Endothelial cell of umbilical vein (primary cell): ENCODE measurements around the gene CNDP1. TPM values are rescaled to one million over a fixed set of nuclear protein-coding genes. Genes with fewer than 3 reads are reported as not detected.

Source experiments
- BruUV-seq: library from RNA; stranded (reverse); fragments of 400-500 nt; replicated peaks from 2 replicates; lab custom pipeline; 2021; lab: Mats Ljungman, UMichigan
- CTCF ChIA-PET: fragments of 300-600, 350-600 bp; sonication (Branson Sonifier 250); formaldehyde crosslinking; loops from one replicate; lab custom pipeline; 2021; ENCODE audit warnings: antibody characterized with exemption, inconsistent platforms; lab: Charles Lee
- POLR2A ChIA-PET: fragments of 300-600, 350-600 bp; sonication (Branson Sonifier 250); formaldehyde crosslinking; loops from one replicate; lab custom pipeline; 2021; ENCODE audit warnings: antibody characterized with exemption, inconsistent platforms; lab: Charles Lee
- DNase-seq: peaks from one replicate; pipeline ENCODE4 v3.0.0-alpha.2; 2011; ENCODE audit warnings: low read depth, low spot score
- FAIRE-seq: peaks from 2 replicates; lab custom pipeline; 2011; peaks lifted over from hg19 to GRCh38; lab: Jason Lieb, UNC
- H2AFZ ChIP-seq: 2 replicates; pipeline ENCODE4 v1.6.0; 2012; ENCODE audit warnings: low read depth, low read length, control low read depth, inconsistent platforms
- H3K27ac ChIP-seq: 2 replicates; pipeline ENCODE4 v1.5.1; 2011; ENCODE audit warnings: low read depth, mild to moderate bottlenecking, control low read depth, low read length, moderate library complexity; ENCODE audit not compliant: insufficient read depth
- H3K27me3 ChIP-seq, 2 experiments: 2 replicates each; pipeline versions ENCODE4 v1.6.0 to v1.6.1; 2011; ENCODE audit warnings: low read length in 2 of 2, mixed read lengths in 1 of 2; ENCODE audit not compliant: control insufficient read depth in 2 of 2, insufficient read depth in 2 of 2
- H3K36me3 ChIP-seq, 2 experiments: 2 replicates in 1 of 2; 3 replicates in 1 of 2; pipeline ENCODE4 v1.5.1; 2011; ENCODE audit warnings: low read length in 2 of 2, mild to moderate bottlenecking in 1 of 2, moderate library complexity in 1 of 2; ENCODE audit not compliant: control insufficient read depth in 2 of 2, insufficient read depth in 2 of 2; ENCODE audit errors: extremely low read depth in 1 of 2
- H3K4me1 ChIP-seq: 3 replicates; pipeline ENCODE4 v1.5.1; 2011; ENCODE audit warnings: mild to moderate bottlenecking, low read length; ENCODE audit not compliant: control insufficient read depth, insufficient read depth; ENCODE audit errors: extremely low read depth
- H3K4me2 ChIP-seq: 2 replicates; pipeline ENCODE4 v1.6.1; 2011; ENCODE audit warnings: low read length, control low read depth, mixed read lengths; ENCODE audit not compliant: insufficient read depth
- H3K4me3 ChIP-seq, 3 experiments: fragments of 200-600 bp in 1 of 3; sonication (generic), shearing (Covaris generic) in 1 of 3; replicated peaks in 1 of 3; 2 replicates each; pipeline ENCODE4 v1.5.1; 2011 to 2016; ENCODE audit warnings: control low read depth in 3 of 3, low read length in 3 of 3, mild to moderate bottlenecking in 2 of 3, inconsistent platforms in 1 of 3, low read depth in 1 of 3, moderate library complexity in 1 of 3; ENCODE audit not compliant: insufficient read depth in 1 of 3
- H3K79me2 ChIP-seq: 2 replicates; pipeline ENCODE4 v1.6.0; 2012; ENCODE audit warnings: low read length, inconsistent platforms; ENCODE audit not compliant: control insufficient read depth, insufficient read depth
- H3K9ac ChIP-seq: replicated peaks from 2 replicates; pipeline ENCODE3; 2011; ENCODE audit warnings: low read length, control low read depth; ENCODE audit not compliant: insufficient read depth; ENCODE audit errors: extremely low read depth
- H3K9me1 ChIP-seq: replicated peaks from 3 replicates; pipeline ENCODE4 v1.6.0; 2011; ENCODE audit warnings: mild to moderate bottlenecking, low read length; ENCODE audit not compliant: control insufficient read depth, insufficient read depth; ENCODE audit errors: extremely low read depth
- H3K9me3 ChIP-seq: replicated peaks from 2 replicates; pipeline ENCODE4 v1.5.1; 2012; ENCODE audit warnings: low read length, inconsistent platforms; ENCODE audit not compliant: control insufficient read depth, insufficient read depth
- H4K20me1 ChIP-seq: replicated peaks from 2 replicates; pipeline ENCODE3; 2011; ENCODE audit warnings: mild to moderate bottlenecking, low read length; ENCODE audit not compliant: control insufficient read depth, insufficient read depth; ENCODE audit errors: extremely low read depth
- EZH2 ChIP-seq: IDR thresholded peaks from 2 replicates; pipeline ENCODE4 v1.6.1; 2012; ENCODE audit warnings: borderline replicate concordance, low read depth, mild to moderate bottlenecking, moderate library complexity, low read length, inconsistent platforms; ENCODE audit not compliant: severe bottlenecking
- FOS ChIP-seq: IDR thresholded peaks from 2 replicates; pipeline ENCODE4 v1.6.1; 2011; ENCODE audit warnings: mild to moderate bottlenecking, low read length, moderate library complexity, borderline replicate concordance; ENCODE audit not compliant: insufficient read depth
- GATA2 ChIP-seq: IDR thresholded peaks from 2 replicates; pipeline ENCODE4 v1.7.0; 2011; ENCODE audit warnings: low read depth, mild to moderate bottlenecking, moderate library complexity, mixed read lengths, low read length; ENCODE audit not compliant: insufficient read length, insufficient read depth
- JUN ChIP-seq: IDR thresholded peaks from 2 replicates; pipeline ENCODE4 v1.6.1; 2011; ENCODE audit warnings: borderline replicate concordance, low read depth; ENCODE audit not compliant: insufficient read length, insufficient read depth
- MYC ChIP-seq: IDR thresholded peaks from one replicate; pipeline ENCODE4 v1.6.1; 2011; ENCODE audit warnings: mild to moderate bottlenecking, low read depth, low read length
- POLR2A ChIP-seq: IDR thresholded peaks from 2 replicates; pipeline ENCODE4 v1.6.1; 2012; ENCODE audit warnings: low read depth, mild to moderate bottlenecking, control low read depth, low read length
- POLR2AphosphoS5 ChIP-seq: IDR thresholded peaks from 2 replicates; pipeline ENCODE4 v1.6.1; 2012; ENCODE audit warnings: low read depth, mild to moderate bottlenecking, control low read depth, low read length, moderate library complexity; ENCODE audit not compliant: insufficient read depth
- dilution Hi-C: fragments of 300-500 bp; cut with MboI; formaldehyde crosslinking; loops from one replicate; pipeline ENCODE4 v1.15.0; 2019; ENCODE audit warnings: low sequenced_read_pairs; ENCODE audit not compliant: extremely low pct_ligation_motif_present
- intact Hi-C: fragments of 100-400 bp; cut with micrococcal nuclease; formaldehyde crosslinking; loops from one replicate; pipeline ENCODE4 v1.10.0; 2022
- polyA plus RNA-seq, 4 experiments: library from polyadenylated mRNA; depleted of rRNA in 3 of 4; stranded (reverse) in 3 of 4; unstranded in 1 of 4; fragments of >200 nt; gene quantifications; 2 replicates each; pipeline versions ENCODE4 v1.2.1 to v1.2.3, GENCODE V29; 2011 to 2012; ENCODE audit warnings: missing spikeins in 1 of 4
- total RNA-seq: library from RNA; stranded (reverse); gene quantifications from 2 replicates; pipeline ENCODE4 v1.2.3, GENCODE V29; 2021
- TF ChIP-seq, protein P1 (sequence below), 2 donors: IDR thresholded peaks; 1 replicate in 1 of 2; 2 replicates in 1 of 2; pipeline ENCODE4 v1.5.1; 2011; ENCODE audit warnings: low read length in 2 of 2, mild to moderate bottlenecking in 2 of 2, moderate library complexity in 2 of 2, control low read depth in 1 of 2, inconsistent platforms in 1 of 2, low read depth in 1 of 2; ENCODE audit not compliant: insufficient read depth in 1 of 2; ENCODE audit errors: extremely low read depth in 1 of 2
- TF ChIP-seq, protein P2 (sequence below): IDR thresholded peaks from 2 replicates; pipeline ENCODE4 v1.6.1; 2011; ENCODE audit not compliant: insufficient read depth, insufficient read length

The CNDP1 gene
- total and polyA plus RNA-seq, 2 donors (not counting 3 experiments of a cell fraction or from before 2014, with no cell fraction given), result not detected

DNA sequence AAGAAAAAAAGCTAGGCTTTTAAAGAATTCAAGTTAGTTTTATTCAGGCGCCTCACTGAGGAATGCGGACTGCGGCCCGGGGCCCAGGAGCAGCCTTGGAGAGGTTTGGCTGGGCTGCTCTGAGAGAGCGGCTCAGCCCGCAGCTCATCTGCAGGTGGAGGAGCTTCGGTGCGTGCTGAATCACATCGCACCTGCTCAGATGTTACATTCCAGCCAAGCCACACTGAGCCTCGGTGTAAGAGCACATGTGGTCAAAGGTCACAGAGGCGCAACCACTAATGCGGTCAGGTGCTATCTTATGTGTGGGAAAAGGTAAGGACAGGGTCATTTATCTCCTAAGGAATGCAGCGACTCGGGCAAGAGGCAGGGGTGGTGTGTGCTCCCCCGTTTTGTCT lies 17.1 kb upstream of the CNDP1 start:
- Histone ChIP-seq H3K36me3 (peaks cover 2 to 38% of the 10 kb centered on the region in 2 experiments), H4K20me1 (no peaks in the 10 kb centered on the region), H3K79me2 (no peaks in the 10 kb centered on the region), H3K4me2 (no peak overlapping the region), H3K9me1 (no peaks in the 10 kb centered on the region), H3K9ac (no peak overlapping the region), H3K4me3 (no peak overlapping the region), H2AFZ (no peak overlapping the region), H3K27me3 (no peaks in the 10 kb centered on the region), H3K9me3 (no peaks in the 10 kb centered on the region), H3K4me1 (no peaks in the 10 kb centered on the region), H3K27ac (no peak overlapping the region)
- ChIA-PET POLR2A (no interaction called here), CTCF (interaction anchor here (1.0 kb wide), 1 partner anchor 34 kb away, joined by 5 read pairs; no protein-coding TSS in a partner anchor)
- DNase-seq, result no peak
- intact Hi-C loops, result no loop called here
- dilution Hi-C loops, result no loop called here
- no TSS peak for BruUV-seq
- FAIRE-seq, result no peak
- TF ChIP-seq POLR2AphosphoS5, result no peak
- no peak for TF ChIP-seq JUN
- TF ChIP-seq, protein P1, sequence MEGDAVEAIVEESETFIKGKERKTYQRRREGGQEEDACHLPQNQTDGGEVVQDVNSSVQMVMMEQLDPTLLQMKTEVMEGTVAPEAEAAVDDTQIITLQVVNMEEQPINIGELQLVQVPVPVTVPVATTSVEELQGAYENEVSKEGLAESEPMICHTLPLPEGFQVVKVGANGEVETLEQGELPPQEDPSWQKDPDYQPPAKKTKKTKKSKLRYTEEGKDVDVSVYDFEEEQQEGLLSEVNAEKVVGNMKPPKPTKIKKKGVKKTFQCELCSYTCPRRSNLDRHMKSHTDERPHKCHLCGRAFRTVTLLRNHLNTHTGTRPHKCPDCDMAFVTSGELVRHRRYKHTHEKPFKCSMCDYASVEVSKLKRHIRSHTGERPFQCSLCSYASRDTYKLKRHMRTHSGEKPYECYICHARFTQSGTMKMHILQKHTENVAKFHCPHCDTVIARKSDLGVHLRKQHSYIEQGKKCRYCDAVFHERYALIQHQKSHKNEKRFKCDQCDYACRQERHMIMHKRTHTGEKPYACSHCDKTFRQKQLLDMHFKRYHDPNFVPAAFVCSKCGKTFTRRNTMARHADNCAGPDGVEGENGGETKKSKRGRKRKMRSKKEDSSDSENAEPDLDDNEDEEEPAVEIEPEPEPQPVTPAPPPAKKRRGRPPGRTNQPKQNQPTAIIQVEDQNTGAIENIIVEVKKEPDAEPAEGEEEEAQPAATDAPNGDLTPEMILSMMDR (IDR thresholded peaks at IDR 0.05; ENCODE audit: extremely low read depth in 1 of 2, insufficient read depth in 1 of 2, low read depth in 1 of 2, low read length in 2 of 2), result no peak
- no peak for TF ChIP-seq EZH2
- no peak for TF ChIP-seq FOS
- no peak for TF ChIP-seq MYC
- TF ChIP-seq GATA2, result no peak
- no peak for TF ChIP-seq POLR2A
- TF ChIP-seq, protein P2, sequence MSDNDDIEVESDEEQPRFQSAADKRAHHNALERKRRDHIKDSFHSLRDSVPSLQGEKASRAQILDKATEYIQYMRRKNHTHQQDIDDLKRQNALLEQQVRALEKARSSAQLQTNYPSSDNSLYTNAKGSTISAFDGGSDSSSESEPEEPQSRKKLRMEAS, result no peak
